Peyer's patch (tissue), 4 donors: ENCODE data around the gene CNTNAP4. TPM values are rescaled to one million over a fixed set of nuclear protein-coding genes. Genes with fewer than 3 reads are reported as not detected.

Experiments used
- DNase-seq, 3 donors: peaks; one replicate each; pipeline ENCODE4 v3.0.0-alpha.2; 2017 to 2019
- H3K27ac ChIP-seq, 4 donors: fragments of 200-600 bp; sonication (generic); one replicate each; pipeline ENCODE4 v1.5.1; 2016 to 2019
- H3K27me3 ChIP-seq, 2 donors: fragments of 200-600 bp; sonication (generic); one replicate each; pipeline ENCODE4 v1.5.1; 2019
- H3K36me3 ChIP-seq, 3 donors: fragments of 200-600 bp; sonication (generic); one replicate each; pipeline ENCODE4 v1.5.1; 2016 to 2019
- H3K4me1 ChIP-seq, 4 donors: fragments of 200-600 bp; sonication (generic); one replicate each; pipeline ENCODE4 v1.5.1; 2016 to 2019
- H3K4me3 ChIP-seq, 4 donors: fragments of 200-600 bp; sonication (generic); 1 replicate in 3 of 4; 2 replicates in 1 of 4; pipeline ENCODE4 v1.5.1; 2016 to 2019; ENCODE audit warnings: mild to moderate bottlenecking in 1 of 4
- H3K9me3 ChIP-seq, 4 donors: fragments of 200-600 bp; sonication (generic); one replicate each; pipeline ENCODE4 v1.5.1; 2016 to 2019; ENCODE audit warnings: mild to moderate bottlenecking in 1 of 4
- CTCF ChIP-seq, 6 experiments: fragments of 450-650 bp in 4 of 6; fragments of 200-600 bp in 2 of 6; sonication (generic) in 1 of 6; IDR thresholded peaks; one replicate each; pipeline ENCODE4 v1.5.1; 2017 to 2019; ENCODE audit warnings: antibody characterized with exemption in 6 of 6, mild to moderate bottlenecking in 3 of 6, moderate library complexity in 1 of 6
- POLR2A ChIP-seq, 2 donors: fragments of 450-650 bp; IDR thresholded peaks; one replicate each; pipeline ENCODE4 v1.5.1; 2017; ENCODE audit warnings: antibody characterized with exemption in 2 of 2, mild to moderate bottlenecking in 2 of 2, moderate library complexity in 2 of 2
- total RNA-seq, 4 donors: library from RNA; depleted of rRNA; stranded (reverse); fragments of >200 nt; gene quantifications; one replicate each; pipeline ENCODE4 v1.1.0, GENCODE V29; 2016

Gene CNTNAP4
- total RNA-seq, 4 donors from 2014 or later, result not detected

- DNase-seq, result no peak
- no peak overlapping the region for H3K4me3 ChIP-seq
- no peaks in the 10 kb centered on the region for H3K4me1 ChIP-seq
- H3K27ac ChIP-seq, result no peak overlapping the region
- no peaks in the 10 kb centered on the region for H3K27me3 ChIP-seq
- no peak for TF ChIP-seq CTCF (IDR thresholded peaks at IDR 0.05)
- no peak for TF ChIP-seq POLR2A (IDR thresholded peaks at IDR 0.05)
- H3K36me3 ChIP-seq, result no peaks in the 10 kb centered on the region
- no peaks in the 10 kb centered on the region for H3K9me3 ChIP-seq
Observed at GRCh38 chr16:76390476-76390875, 113.3 kb downstream of the CNTNAP4 start.

- Histone ChIP-seq H3K4me3 (no peak overlapping the region), H3K9me3 (no peaks in the 10 kb centered on the region), H3K27ac (no peak overlapping the region), H3K36me3 (no peaks in the 10 kb centered on the region), H3K4me1 (no peaks in the 10 kb centered on the region), H3K27me3 (no peaks in the 10 kb centered on the region)
- DNase-seq, result no peak
- TF ChIP-seq POLR2A (IDR thresholded peaks at IDR 0.05) (no peak), CTCF (IDR thresholded peaks at IDR 0.05) (no peak)
Observed at GRCh38 chr16:76396977-76397376, 119.8 kb downstream of the CNTNAP4 start.

GRCh38 chr16:76409706-76410105 lies 132.5 kb downstream of the CNTNAP4 start:
- no peaks in the 10 kb centered on the region for H3K36me3 ChIP-seq
- no peak for TF ChIP-seq CTCF (IDR thresholded peaks at IDR 0.05)
- no peak for TF ChIP-seq POLR2A (IDR thresholded peaks at IDR 0.05)
- DNase-seq, result no peak
- H3K27me3 ChIP-seq, result no peaks in the 10 kb centered on the region
- no peaks in the 10 kb centered on the region for H3K9me3 ChIP-seq
- no peak overlapping the region for H3K27ac ChIP-seq
- H3K4me3 ChIP-seq, result no peak overlapping the region
- H3K4me1 ChIP-seq, result no peaks in the 10 kb centered on the region

GRCh38 chr16:76421571-76421970 lies 144.4 kb downstream of the CNTNAP4 start:
- Histone ChIP-seq H3K27ac (no peak overlapping the region), H3K9me3 (peaks cover 0 to 2% (median 0%) of the 10 kb centered on the region in 4 donors), H3K4me1 (no peaks in the 10 kb centered on the region), H3K27me3 (no peaks in the 10 kb centered on the region), H3K36me3 (no peaks in the 10 kb centered on the region), H3K4me3 (no peak overlapping the region)
- no peak for DNase-seq
- no peak for TF ChIP-seq POLR2A (IDR thresholded peaks at IDR 0.05)
- no peak for TF ChIP-seq CTCF (IDR thresholded peaks at IDR 0.05)

GRCh38 chr16:76428858-76429257 lies 151.7 kb downstream of the CNTNAP4 start:
- no peak for DNase-seq
- no peak overlapping the region for H3K27ac ChIP-seq

More at GRCh38 chr16:76428858-76429257, 151.7 kb downstream of the CNTNAP4 start:
- no peaks in the 10 kb centered on the region for H3K9me3 ChIP-seq
- H3K27me3 ChIP-seq, result no peaks in the 10 kb centered on the region
- no peak overlapping the region for H3K4me3 ChIP-seq
- H3K4me1 ChIP-seq, result no peaks in the 10 kb centered on the region
- TF ChIP-seq CTCF (IDR thresholded peaks at IDR 0.05) (no peak), POLR2A (IDR thresholded peaks at IDR 0.05) (no peak)
- no peaks in the 10 kb centered on the region for H3K36me3 ChIP-seq
